Endothelial cell (in vitro differentiated cells): Measurements from ENCODE around the gene KCNH4. TPM values are rescaled to one million over a fixed set of nuclear protein-coding genes. Genes with fewer than 3 reads are reported as not detected.
"Not testable (repeated sequence)": the region's sequence is repeated elsewhere in the genome, so short reads cannot be mapped to it uniquely, and the experiment has no call there.

ENCODE experiments used
- DNase-seq: peaks from one replicate; pipeline ENCODE4 v3.0.0; 2021; ENCODE audit warnings: low spot score
- H3K27ac Mint-ChIP-seq: one replicate; pipeline ENCODE4 v1.8.0; 2021; ENCODE audit warnings: mixed read lengths, inconsistent platforms; ENCODE audit not compliant: unreplicated experiment
- H3K27me3 Mint-ChIP-seq: one replicate; pipeline ENCODE4 v1.8.0; 2021; ENCODE audit warnings: mild to moderate bottlenecking, moderate library complexity, mixed read lengths, inconsistent platforms; ENCODE audit not compliant: unreplicated experiment
- H3K36me3 Mint-ChIP-seq: one replicate; pipeline ENCODE4 v1.8.0; 2021; ENCODE audit warnings: mild to moderate bottlenecking, low read depth, mixed read lengths, inconsistent platforms; ENCODE audit not compliant: unreplicated experiment
- H3K4me1 Mint-ChIP-seq: one replicate; pipeline ENCODE4 v1.8.0; 2021; ENCODE audit warnings: mild to moderate bottlenecking, mixed read lengths, inconsistent platforms; ENCODE audit not compliant: unreplicated experiment
- H3K4me3 Mint-ChIP-seq: one replicate; pipeline ENCODE4 v1.8.0; 2021; ENCODE audit warnings: mild to moderate bottlenecking, mixed read lengths, inconsistent platforms; ENCODE audit not compliant: unreplicated experiment
- H3K9me3 Mint-ChIP-seq: one replicate; pipeline ENCODE4 v1.8.0; 2021; ENCODE audit warnings: mixed read lengths, inconsistent platforms; ENCODE audit not compliant: unreplicated experiment
- CTCF ChIP-seq: fragments of 200-600 bp; sonication (generic); IDR thresholded peaks from one replicate; pipeline ENCODE4 v1.5.0; 2021; ENCODE audit warnings: antibody characterized with exemption; ENCODE audit not compliant: unreplicated experiment
- total RNA-seq: library from RNA; stranded (reverse); fragmentation: NEBNext Ultra II Directional; extraction: Animal tissue kit (Norgen Biotek cat#: 25700); gene quantifications from one replicate; pipeline ENCODE4 v1.2.1, GENCODE V29; 2021; ENCODE audit not compliant: unreplicated experiment

The KCNH4 gene
- total RNA-seq, 1 donor from 2014 or later = 0.08 TPM

- Mint-ChIP-seq H3K4me1 (peaks cover 22% of the 10 kb centered on the region), H3K27ac (no peak overlapping the region), H3K36me3 (peaks cover 20% of the 10 kb centered on the region), H3K4me3 (no peak overlapping the region), H3K27me3 (peaks cover 2% of the 10 kb centered on the region), H3K9me3 (no peaks in the 10 kb centered on the region)
- TF ChIP-seq CTCF = no peak
- DNase-seq = no peak
Measured at GRCh38 chr17:42224651-42225050, 43.7 kb upstream of the KCNH4 start.

DNA sequence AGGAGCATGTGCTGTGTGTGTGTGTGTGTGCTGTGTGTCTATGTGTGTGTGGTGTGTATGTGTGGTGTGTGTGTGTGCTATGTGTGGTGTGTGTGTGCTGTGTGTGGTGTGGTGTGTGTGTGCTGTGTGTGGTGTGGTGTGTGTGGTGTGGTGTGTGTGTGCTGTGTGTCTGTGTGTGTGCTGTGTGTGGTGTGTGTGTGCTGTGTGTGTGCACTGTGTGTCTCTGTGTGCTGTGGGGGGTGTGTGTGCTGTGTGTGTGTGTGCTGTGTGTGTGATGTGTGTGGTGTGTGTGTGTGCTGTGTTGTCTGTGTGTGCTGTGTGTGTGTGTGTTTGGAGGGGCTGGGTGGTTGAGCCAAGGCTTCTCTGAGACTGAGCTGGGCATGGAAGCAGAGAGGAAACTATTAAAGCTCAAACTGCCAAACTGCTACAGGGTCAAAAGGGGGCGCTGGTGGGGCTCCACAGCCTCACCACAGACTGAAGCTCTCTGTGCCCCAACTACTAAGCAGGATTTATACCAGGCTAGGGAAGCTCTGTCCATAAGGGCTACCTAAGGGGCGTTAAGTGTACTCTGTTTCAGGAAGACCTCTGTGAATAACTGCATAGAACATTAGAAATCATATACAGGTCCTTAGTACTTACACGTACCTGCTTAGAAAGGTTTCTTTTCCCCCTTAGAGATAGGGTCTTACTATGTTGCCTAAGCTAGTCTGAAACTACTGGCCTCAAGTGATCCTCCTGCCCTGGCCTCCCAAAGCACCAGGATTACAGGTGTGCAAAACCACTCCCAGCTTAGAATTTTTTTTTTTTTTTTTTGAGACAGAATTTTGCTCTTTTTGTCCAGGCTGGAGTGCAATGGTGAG is 41.2 kb upstream of the KCNH4 start:
- H3K27me3 Mint-ChIP-seq = peaks cover 2% of the 10 kb centered on the region
- peak; percentile 64 for DNase-seq
- H3K4me1 Mint-ChIP-seq = peaks cover 4% of the 10 kb centered on the region
- H3K27ac Mint-ChIP-seq = no peak overlapping the region
- TF ChIP-seq CTCF = peak; percentile 61
- H3K9me3 Mint-ChIP-seq = no peaks in the 10 kb centered on the region
- H3K4me3 Mint-ChIP-seq = peak overlapping the region; percentile 53
- H3K36me3 Mint-ChIP-seq = peaks cover 30% of the 10 kb centered on the region

GRCh38 chr17:42219280-42219679 is 38.3 kb upstream of the KCNH4 start:
- H3K36me3 Mint-ChIP-seq = peaks cover 33% of the 10 kb centered on the region
- H3K4me3 Mint-ChIP-seq, H3K27me3 Mint-ChIP-seq, DNase-seq, H3K4me1 Mint-ChIP-seq, H3K27ac Mint-ChIP-seq, H3K9me3 Mint-ChIP-seq: not testable (repeated sequence)

GRCh38 chr17:42214156-42214555 is 33.2 kb upstream of the KCNH4 start:
- H3K4me1 Mint-ChIP-seq = no peaks in the 10 kb centered on the region
- no peak for TF ChIP-seq CTCF
- H3K36me3 Mint-ChIP-seq = peaks cover 31% of the 10 kb centered on the region
- no peak for DNase-seq
- H3K27ac Mint-ChIP-seq = no peak overlapping the region
- H3K4me3 Mint-ChIP-seq = no peak overlapping the region
- no peaks in the 10 kb centered on the region for H3K27me3 Mint-ChIP-seq
- no peaks in the 10 kb centered on the region for H3K9me3 Mint-ChIP-seq

DNA sequence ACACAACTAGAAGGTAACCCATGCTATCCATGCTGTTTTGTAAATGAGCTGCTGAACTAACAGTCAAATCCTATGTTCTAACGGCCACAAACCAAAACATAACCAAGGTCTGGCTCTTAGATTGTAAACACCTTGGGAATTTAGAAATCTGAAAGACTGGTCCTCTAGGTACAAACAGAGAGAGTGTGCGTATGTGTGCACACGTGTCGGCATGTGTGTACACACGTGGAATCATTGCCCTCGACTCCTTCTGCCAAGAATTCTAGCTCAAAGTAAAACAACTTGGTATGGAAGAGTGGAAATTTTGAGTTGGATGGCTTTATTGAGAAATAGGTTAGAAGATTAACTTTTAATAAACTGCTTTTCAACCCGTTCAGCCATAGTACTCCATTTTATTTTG is 31.4 kb upstream of the KCNH4 start:
- peaks cover 29% of the 10 kb centered on the region for H3K36me3 Mint-ChIP-seq
- H3K27ac Mint-ChIP-seq = no peak overlapping the region
- H3K9me3 Mint-ChIP-seq = no peaks in the 10 kb centered on the region

DNA sequence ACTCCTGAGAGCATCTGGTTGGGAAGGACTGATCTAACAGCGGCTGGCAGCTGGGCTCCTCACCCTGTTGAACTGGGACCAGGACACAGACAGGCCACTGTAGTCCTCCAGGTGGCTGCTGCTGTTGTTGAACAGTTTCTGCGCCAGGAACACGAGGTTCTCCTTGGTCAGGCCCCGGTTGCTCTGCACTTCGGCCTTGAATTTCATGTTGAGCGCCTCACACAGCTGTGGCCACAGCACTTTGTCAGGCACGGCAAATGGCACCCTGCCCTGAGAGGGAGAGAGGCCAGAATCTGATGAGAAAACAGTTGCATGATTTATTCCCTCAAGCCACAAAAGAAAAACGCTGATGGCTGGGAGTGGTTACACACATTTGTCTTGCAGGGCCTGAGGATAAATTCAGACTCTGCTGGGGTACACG is 31.0 kb upstream of the KCNH4 start:
- H3K4me1 Mint-ChIP-seq, DNase-seq, H3K9me3 Mint-ChIP-seq, H3K27ac Mint-ChIP-seq, H3K27me3 Mint-ChIP-seq, H3K4me3 Mint-ChIP-seq: not testable (repeated sequence)
- peaks cover 27% of the 10 kb centered on the region for H3K36me3 Mint-ChIP-seq

More for the DNA sequence above, 31.4 kb upstream of the KCNH4 start:
- DNase-seq = no peak
- Mint-ChIP-seq H3K4me1 (no peaks in the 10 kb centered on the region), H3K4me3 (no peak overlapping the region), H3K27me3 (no peaks in the 10 kb centered on the region)
- no peak for TF ChIP-seq CTCF
